ENCODE data around the gene RAPGEF3.

DNA sequence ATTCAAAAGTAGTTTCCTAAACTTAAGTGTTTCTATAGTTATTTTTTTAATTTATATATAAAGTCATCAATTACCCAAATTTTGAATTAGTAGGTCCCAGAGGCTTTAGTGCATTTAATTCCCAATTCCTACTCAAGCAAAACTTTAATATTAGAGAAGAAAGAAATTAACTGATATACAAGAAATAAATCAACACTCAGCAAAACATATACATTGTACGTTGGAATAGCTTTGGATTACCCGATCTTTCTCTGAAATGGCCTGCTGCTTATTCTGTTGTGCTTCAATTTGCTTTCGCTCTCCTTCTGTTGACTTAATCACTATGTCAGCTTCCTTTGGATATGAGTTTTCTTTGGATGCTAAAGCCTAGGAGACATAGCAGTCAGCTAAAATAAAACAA, 71.0 kb downstream of the RAPGEF3 start:
- TF ChIP-seq, protein P1, sequence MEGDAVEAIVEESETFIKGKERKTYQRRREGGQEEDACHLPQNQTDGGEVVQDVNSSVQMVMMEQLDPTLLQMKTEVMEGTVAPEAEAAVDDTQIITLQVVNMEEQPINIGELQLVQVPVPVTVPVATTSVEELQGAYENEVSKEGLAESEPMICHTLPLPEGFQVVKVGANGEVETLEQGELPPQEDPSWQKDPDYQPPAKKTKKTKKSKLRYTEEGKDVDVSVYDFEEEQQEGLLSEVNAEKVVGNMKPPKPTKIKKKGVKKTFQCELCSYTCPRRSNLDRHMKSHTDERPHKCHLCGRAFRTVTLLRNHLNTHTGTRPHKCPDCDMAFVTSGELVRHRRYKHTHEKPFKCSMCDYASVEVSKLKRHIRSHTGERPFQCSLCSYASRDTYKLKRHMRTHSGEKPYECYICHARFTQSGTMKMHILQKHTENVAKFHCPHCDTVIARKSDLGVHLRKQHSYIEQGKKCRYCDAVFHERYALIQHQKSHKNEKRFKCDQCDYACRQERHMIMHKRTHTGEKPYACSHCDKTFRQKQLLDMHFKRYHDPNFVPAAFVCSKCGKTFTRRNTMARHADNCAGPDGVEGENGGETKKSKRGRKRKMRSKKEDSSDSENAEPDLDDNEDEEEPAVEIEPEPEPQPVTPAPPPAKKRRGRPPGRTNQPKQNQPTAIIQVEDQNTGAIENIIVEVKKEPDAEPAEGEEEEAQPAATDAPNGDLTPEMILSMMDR (IDR thresholded peaks at IDR 0.05), result no peak
- TF ChIP-seq POLR2A (IDR thresholded peaks at IDR 0.05), result no peak
